Glutamatergic neuron (in vitro differentiated cells): ENCODE data around the gene TMCC1. TPM values are rescaled to one million over a fixed set of nuclear protein-coding genes. Genes with fewer than 3 reads are reported as not detected.
A peak's percentile ranks its signal among the peaks of the same experiment; 100 is the strongest.
"Not testable (repeated sequence)": the region's sequence is repeated elsewhere in the genome, so short reads cannot be mapped to it uniquely, and the experiment has no call there.

Experiments used
- DNase-seq: peaks from one replicate; pipeline ENCODE4 v3.0.0; 2022
- H3K27ac Mint-ChIP-seq: one replicate; pipeline ENCODE4 v1.8.0; 2020; ENCODE audit warnings: mild to moderate bottlenecking, mixed read lengths, inconsistent platforms; ENCODE audit not compliant: unreplicated experiment
- H3K27me3 Mint-ChIP-seq: one replicate; pipeline ENCODE4 v1.8.0; 2020; ENCODE audit warnings: mild to moderate bottlenecking, moderate library complexity, mixed read lengths, inconsistent platforms; ENCODE audit not compliant: unreplicated experiment
- H3K36me3 Mint-ChIP-seq: one replicate; pipeline ENCODE4 v1.8.0; 2020; ENCODE audit warnings: mild to moderate bottlenecking, mixed read lengths, inconsistent platforms; ENCODE audit not compliant: unreplicated experiment
- H3K4me1 Mint-ChIP-seq: one replicate; pipeline ENCODE4 v1.8.0; 2020; ENCODE audit warnings: mild to moderate bottlenecking, low read depth, mixed read lengths, inconsistent platforms; ENCODE audit not compliant: unreplicated experiment
- H3K4me3 Mint-ChIP-seq: one replicate; pipeline ENCODE4 v1.8.0; 2020; ENCODE audit warnings: mild to moderate bottlenecking, mixed read lengths, inconsistent platforms; ENCODE audit not compliant: unreplicated experiment
- H3K9me3 Mint-ChIP-seq: one replicate; pipeline ENCODE4 v1.8.0; 2020; ENCODE audit warnings: mild to moderate bottlenecking, moderate library complexity, mixed read lengths, inconsistent platforms; ENCODE audit not compliant: unreplicated experiment
- total RNA-seq: library from RNA; stranded (reverse); fragmentation: NEBNext Ultra II Directional; extraction: Animal tissue kit (Norgen Biotek cat#: 25700); gene quantifications from one replicate; pipeline ENCODE4 v1.2.1, GENCODE V29; 2021; ENCODE audit not compliant: unreplicated experiment
- TF ChIP-seq, protein P1 (sequence below): fragments of 200-600 bp; sonication (generic); IDR thresholded peaks from one replicate; pipeline ENCODE4 v1.5.0; 2021; ENCODE audit not compliant: partially characterized antibody, unreplicated experiment

The TMCC1 gene
- total RNA-seq, 1 donor from 2014 or later: 42.2 TPM

DNA sequence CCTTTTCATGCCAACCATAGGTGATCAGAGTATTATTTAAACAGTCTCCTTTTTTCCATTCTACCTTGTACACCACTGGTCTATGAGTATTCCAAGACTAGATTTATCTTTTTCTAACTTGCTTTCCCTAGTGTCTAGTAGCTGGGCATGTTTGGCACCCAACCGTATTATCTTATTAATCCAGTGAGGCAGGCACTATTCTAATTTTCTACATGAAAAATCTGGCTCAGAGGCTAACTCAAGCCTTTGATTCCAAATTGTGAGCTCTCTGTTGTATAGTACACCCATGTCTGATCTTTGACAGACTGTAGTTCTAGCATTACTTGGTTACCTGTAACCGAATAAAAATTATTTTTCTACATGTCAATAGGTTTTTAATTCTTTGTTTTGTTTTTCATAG lies 210.3 kb downstream of the TMCC1 start:
- Mint-ChIP-seq H3K9me3 (peaks cover 1% of the 10 kb centered on the region), H3K4me1 (peaks cover 7% of the 10 kb centered on the region), H3K4me3 (no peak overlapping the region), H3K27me3 (no peaks in the 10 kb centered on the region), H3K36me3 (no peaks in the 10 kb centered on the region), H3K27ac (no peak overlapping the region)
- TF ChIP-seq, protein P1, sequence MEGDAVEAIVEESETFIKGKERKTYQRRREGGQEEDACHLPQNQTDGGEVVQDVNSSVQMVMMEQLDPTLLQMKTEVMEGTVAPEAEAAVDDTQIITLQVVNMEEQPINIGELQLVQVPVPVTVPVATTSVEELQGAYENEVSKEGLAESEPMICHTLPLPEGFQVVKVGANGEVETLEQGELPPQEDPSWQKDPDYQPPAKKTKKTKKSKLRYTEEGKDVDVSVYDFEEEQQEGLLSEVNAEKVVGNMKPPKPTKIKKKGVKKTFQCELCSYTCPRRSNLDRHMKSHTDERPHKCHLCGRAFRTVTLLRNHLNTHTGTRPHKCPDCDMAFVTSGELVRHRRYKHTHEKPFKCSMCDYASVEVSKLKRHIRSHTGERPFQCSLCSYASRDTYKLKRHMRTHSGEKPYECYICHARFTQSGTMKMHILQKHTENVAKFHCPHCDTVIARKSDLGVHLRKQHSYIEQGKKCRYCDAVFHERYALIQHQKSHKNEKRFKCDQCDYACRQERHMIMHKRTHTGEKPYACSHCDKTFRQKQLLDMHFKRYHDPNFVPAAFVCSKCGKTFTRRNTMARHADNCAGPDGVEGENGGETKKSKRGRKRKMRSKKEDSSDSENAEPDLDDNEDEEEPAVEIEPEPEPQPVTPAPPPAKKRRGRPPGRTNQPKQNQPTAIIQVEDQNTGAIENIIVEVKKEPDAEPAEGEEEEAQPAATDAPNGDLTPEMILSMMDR: no peak
- DNase-seq: no peak

DNA sequence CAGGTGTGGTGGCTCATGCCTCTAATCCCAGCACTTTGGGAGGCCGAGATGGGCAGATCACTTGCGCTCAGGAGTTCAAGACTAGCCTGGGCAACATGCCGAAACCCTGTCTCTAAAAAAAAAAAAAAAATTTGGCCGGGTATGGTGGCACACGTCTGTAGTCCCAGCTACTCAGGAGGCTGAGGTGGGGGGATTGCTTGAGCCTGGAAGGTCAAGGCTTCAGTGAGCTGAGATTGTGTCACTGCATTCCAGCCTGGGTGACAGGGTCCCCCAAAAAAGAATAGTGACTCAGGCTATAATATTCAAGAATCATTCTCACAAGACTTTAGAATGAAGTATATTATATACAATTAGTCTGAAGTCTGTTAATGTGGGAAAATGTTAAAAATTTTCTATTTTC lies 216.5 kb downstream of the TMCC1 start:
- Mint-ChIP-seq H3K4me1 (no peaks in the 10 kb centered on the region), H3K36me3 (no peaks in the 10 kb centered on the region), H3K4me3 (no peak overlapping the region), H3K27me3 (no peaks in the 10 kb centered on the region), H3K27ac (no peak overlapping the region), H3K9me3 (no peaks in the 10 kb centered on the region)
- no peak for DNase-seq
- TF ChIP-seq, protein P1: no peak

DNA sequence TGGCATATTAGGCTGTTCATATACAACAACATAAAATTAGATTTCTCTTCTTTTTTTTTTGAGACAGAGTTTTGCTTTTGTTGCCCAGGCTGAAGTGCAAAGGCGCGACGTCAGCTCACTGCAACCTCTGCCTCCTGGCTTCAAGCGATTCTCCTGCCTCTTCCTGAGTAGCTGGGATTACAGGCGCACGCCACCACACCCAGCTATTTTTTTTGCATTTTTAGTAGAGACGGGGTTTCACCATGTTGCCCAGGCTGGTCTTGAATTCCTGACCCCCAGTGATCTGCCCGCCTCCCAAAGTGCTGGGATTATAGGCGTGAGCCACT lies 218.8 kb downstream of the TMCC1 start:
- H3K27ac Mint-ChIP-seq: not testable (repeated sequence)

DNA sequence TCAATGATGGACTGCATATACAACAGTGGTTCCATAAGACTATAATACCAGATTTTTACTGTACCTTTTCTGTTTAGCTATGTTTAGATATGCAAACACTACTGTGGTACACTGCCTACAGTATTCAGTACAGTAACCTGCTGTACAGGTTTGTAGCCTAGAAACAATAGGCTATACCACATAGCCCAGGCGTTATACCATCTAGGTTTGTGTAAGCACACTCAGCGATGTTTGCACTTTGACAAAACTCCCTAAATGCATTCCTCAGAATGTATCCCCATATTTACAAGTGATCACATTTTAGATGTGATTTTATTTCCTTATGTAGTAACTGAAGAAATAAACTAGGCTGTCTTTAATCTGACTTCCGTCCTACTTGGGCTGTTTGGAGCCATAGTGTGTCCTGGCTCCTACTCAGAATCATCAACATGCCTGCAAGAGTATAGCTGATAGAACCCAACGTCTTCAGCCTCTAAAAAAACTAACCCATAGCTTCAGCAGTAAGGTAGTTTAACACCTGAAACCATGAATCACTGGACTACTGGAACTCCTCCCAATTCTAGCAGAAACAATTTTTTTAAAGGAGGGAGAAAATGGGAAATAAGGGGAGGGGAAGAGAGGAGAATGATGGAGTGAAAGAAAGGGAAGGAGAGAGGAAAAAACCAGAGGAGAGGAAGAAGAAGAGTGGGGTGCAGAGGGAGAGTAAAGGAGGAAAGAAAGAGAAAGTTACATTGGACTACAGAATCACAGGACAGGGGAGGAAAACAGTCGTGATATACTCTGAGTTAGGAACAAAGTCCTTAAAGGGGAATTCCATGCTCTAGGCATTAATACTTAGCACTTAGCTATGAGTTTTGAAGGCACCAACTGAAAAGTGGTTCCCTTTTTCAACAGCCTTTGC lies 219.4 kb downstream of the TMCC1 start:
- Mint-ChIP-seq H3K36me3 (peaks cover 4% of the 10 kb centered on the region), H3K4me3 (peak overlapping the region; percentile 49), H3K27me3 (no peaks in the 10 kb centered on the region), H3K9me3 (peaks cover 2% of the 10 kb centered on the region), H3K27ac (no peak overlapping the region), H3K4me1 (no peaks in the 10 kb centered on the region)
- TF ChIP-seq, protein P1: no peak
- DNase-seq: no peak

More for the DNA sequence above, 218.8 kb downstream of the TMCC1 start:
- H3K4me3 Mint-ChIP-seq, H3K4me1 Mint-ChIP-seq, H3K36me3 Mint-ChIP-seq, DNase-seq, H3K27me3 Mint-ChIP-seq, H3K9me3 Mint-ChIP-seq: not testable (repeated sequence)

DNA sequence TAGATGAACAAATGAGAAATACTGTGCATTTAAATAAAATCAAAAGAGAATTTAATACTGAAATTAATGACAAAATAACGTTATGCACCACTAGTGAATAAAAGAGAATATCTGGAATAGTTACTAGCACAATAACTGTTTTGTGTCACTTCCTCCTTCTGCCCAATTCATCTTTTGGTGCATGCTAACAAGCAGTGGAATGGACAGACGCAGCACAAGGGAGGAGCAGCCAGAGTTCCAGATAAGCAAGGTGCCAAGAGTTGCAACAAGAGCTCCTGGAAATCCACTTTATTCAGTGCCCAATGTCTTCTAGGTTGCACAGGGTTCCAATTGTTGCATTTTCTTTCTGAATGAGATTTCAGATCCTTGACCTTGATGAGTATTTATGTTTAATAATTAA lies 220.5 kb downstream of the TMCC1 start:
- Mint-ChIP-seq H3K27ac (no peak overlapping the region), H3K4me3 (no peak overlapping the region), H3K36me3 (peaks cover 4% of the 10 kb centered on the region), H3K9me3 (peaks cover 2% of the 10 kb centered on the region), H3K27me3 (no peaks in the 10 kb centered on the region), H3K4me1 (no peaks in the 10 kb centered on the region)
- no peak for DNase-seq
- TF ChIP-seq, protein P1: no peak
